ENCODE measurements around the gene HEXB. TPM values are rescaled to one million over a fixed set of nuclear protein-coding genes. Genes with fewer than 3 reads are reported as not detected.

HEXB gene
- 10 to 100 TPM; 32.5 to 52.0 (median 44.0) TPM for total RNA-seq
- 44.4 TPM for total RNA-seq (2013)
- 30.1 to 110 (median 41.9) reads per million in 29 experiments for total RNA-seq

- CTCF ChIA-PET, result interaction anchor here (0.6 to 1.0 kb wide), 4 partner anchors 12 to 82 kb away, joined by 3 to 4 read pairs (median 3); partner anchors contain the start of genes GFM2 (in 1 of the 2) and NSA2 (in 1 of the 2)
- 5% methylated on average over 61 of the region's 78 CpGs for WGBS (ENCODE audit: insufficient coverage)
- H3K27me3 Mint-ChIP-seq, result no peaks in the 10 kb centered on the region
These were observed at the start of gene HEXB for GRCh38 chr5:74684900-74685851. HEXB (plus strand) TSS chr5:74685233; CDS start chr5:74685261, 28 bp downstream.

DNA sequence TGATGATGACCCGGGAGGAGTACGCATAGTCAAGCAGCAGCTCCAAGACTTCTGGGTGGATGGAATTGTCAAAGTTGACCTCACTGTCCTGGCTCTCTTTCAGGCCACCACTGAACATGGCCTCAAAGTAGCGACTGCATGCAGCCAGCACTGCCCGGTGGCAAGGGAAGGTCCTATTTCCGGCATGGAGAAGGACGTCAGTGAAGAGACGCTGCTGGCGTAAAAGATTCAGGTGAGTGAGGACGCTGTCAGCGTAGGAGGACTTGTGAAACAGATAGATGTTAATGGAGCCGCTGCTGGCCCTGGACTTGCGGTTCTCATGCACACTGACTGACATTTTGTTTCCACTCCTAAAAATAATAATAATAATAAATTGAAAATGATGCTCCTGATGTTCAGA lies 48.9 kb upstream of the HEXB start:
- Histone ChIP-seq H3K9me3 (no peaks in the 10 kb centered on the region), H3K4me1 (ENCODE audit: control insufficient read depth in 1 of 2, extremely low read depth in 1 of 2, insufficient read depth in 2 of 2, low read length in 2 of 2) (peaks cover 32 to 36% of the 10 kb centered on the region in 2 experiments), H3K36me3 (ENCODE audit: control insufficient read depth in 2 of 2, extremely low read depth in 1 of 2, insufficient read depth in 1 of 2, low read length in 1 of 2) (peaks cover 0 to 2% of the 10 kb centered on the region in 2 donors), H3K27me3 (replicated peaks in 1 of 2; ENCODE audit: control insufficient read depth in 2 of 2, extremely low read depth in 1 of 2, insufficient read depth in 2 of 2, low read length in 1 of 2) (peaks cover 0 to 18% of the 10 kb centered on the region in 2 experiments), H3K27ac (ENCODE audit: low read length) (no peak overlapping the region), H3K4me3 (ENCODE audit: control insufficient read depth in 1 of 2, extremely low read depth in 1 of 2, low read length in 1 of 2) (no peak overlapping the region)
- peaks cover 5% of the 10 kb centered on the region for H3K36me3 Mint-ChIP-seq
- ChIA-PET CTCF (interaction anchor here in 1 of 2 donors (0.6 to 0.7 kb wide), 2 partner anchors 60 to 159 kb away, joined by 5 read pairs; no protein-coding TSS in a partner anchor), POLR2A (no interaction called here)
- peaks cover 29 to 34% (median 33%) of the 10 kb centered on the region in 3 donors for H3K4me1 Mint-ChIP-seq
- H3K4me3 Mint-ChIP-seq, result no peak overlapping the region
- no peak for DNase-seq
- H3K27ac Mint-ChIP-seq, result no peak overlapping the region
- WGBS (ENCODE audit: insufficient coverage), result 98% methylated on average over 7 of the region's 12 CpGs
- ATAC-seq (replicated peaks in 1 of 4), result no peak
- peaks cover 8 to 16% of the 10 kb centered on the region in 2 donors for H3K27me3 Mint-ChIP-seq
- no peaks in the 10 kb centered on the region for H3K9me3 Mint-ChIP-seq

More at GRCh38 chr5:74684900-74685851, at the start of gene HEXB:
- Histone ChIP-seq H3K27ac (ENCODE audit: low read length) (peak within 1 kb of the TSS; percentile 57), H3K4me1 (ENCODE audit: control insufficient read depth in 1 of 2, extremely low read depth in 1 of 2, insufficient read depth in 2 of 2, low read length in 2 of 2) (peaks cover 2 to 21% of the 10 kb centered on the region in 2 experiments), H3K9me3 (no peaks in the 10 kb centered on the region), H3K36me3 (ENCODE audit: control insufficient read depth in 2 of 2, extremely low read depth in 1 of 2, insufficient read depth in 1 of 2, low read length in 1 of 2) (peaks cover 0 to 9% of the 10 kb centered on the region in 2 donors), H3K27me3 (replicated peaks in 1 of 2; ENCODE audit: control insufficient read depth in 2 of 2, extremely low read depth in 1 of 2, insufficient read depth in 2 of 2, low read length in 1 of 2) (no peaks in the 10 kb centered on the region), H3K4me3 (ENCODE audit: control insufficient read depth in 1 of 2, extremely low read depth in 1 of 2, low read length in 1 of 2) (peak within 1 kb of the TSS; percentile 94)
- POLR2A ChIA-PET, result interaction anchor here (0.6 kb wide), 2 partner anchors 68 to 236 kb away, joined by 3 read pairs; no protein-coding TSS in a partner anchor
- peak; percentile 55 to 86 (median 72) for DNase-seq
- peaks cover 9% of the 10 kb centered on the region for H3K36me3 Mint-ChIP-seq
- no peaks in the 10 kb centered on the region for H3K9me3 Mint-ChIP-seq
- H3K4me3 Mint-ChIP-seq, result peak within 1 kb of the TSS; percentile 73 to 88 (median 82)
- H3K27ac Mint-ChIP-seq, result peak within 1 kb of the TSS; percentile 74 to 87
- ATAC-seq (replicated peaks in 1 of 4), result peak; percentile 90 to 96 (median 94)
- H3K4me1 Mint-ChIP-seq, result peaks cover 24 to 31% (median 26%) of the 10 kb centered on the region in 3 donors

DNA sequence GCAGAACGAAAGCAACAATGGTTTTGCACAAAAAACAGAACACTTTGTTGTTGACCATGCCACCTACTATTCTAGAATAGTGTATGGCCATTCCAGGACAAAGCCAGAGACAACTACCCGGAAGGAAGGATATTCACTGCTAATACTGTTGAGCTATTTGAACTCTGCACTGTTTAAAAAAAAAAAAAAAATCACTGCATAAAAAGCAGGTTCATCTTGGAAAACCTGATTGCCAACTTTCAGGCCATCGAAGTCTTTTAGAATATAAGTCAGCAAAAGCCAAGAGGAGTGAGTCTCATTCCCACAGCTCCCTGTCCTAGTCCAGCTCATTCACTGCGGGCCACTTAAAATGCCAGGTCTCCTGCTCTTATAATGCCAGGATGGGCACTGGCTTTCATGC lies 48.5 kb upstream of the HEXB start:
- no peak for ATAC-seq (replicated peaks in 1 of 4)
- H3K27ac ChIP-seq (ENCODE audit: low read length), result no peak overlapping the region
- H3K9me3 ChIP-seq, result no peaks in the 10 kb centered on the region
- Mint-ChIP-seq H3K27ac (no peak overlapping the region), H3K4me3 (no peak overlapping the region), H3K27me3 (peaks cover 8 to 16% of the 10 kb centered on the region in 2 donors), H3K4me1 (peaks cover 28 to 34% (median 32%) of the 10 kb centered on the region in 3 donors), H3K36me3 (peaks cover 5% of the 10 kb centered on the region), H3K9me3 (no peaks in the 10 kb centered on the region)
- POLR2A ChIA-PET, result interaction anchor here in 1 of 2 donors (0.6 kb wide), 1 partner anchor 769 kb away, joined by 8 read pairs; no protein-coding TSS in a partner anchor
- CTCF ChIA-PET, result interaction anchor here in 1 of 2 donors (0.6 to 0.7 kb wide), 2 partner anchors 60 to 159 kb away, joined by 5 read pairs; no protein-coding TSS in a partner anchor
- 90% methylated on average over 2 of the region's 4 CpGs for WGBS (ENCODE audit: insufficient coverage)
- H3K4me3 ChIP-seq (ENCODE audit: control insufficient read depth in 1 of 2, extremely low read depth in 1 of 2, low read length in 1 of 2), result no peak overlapping the region
- peaks cover 0 to 20% of the 10 kb centered on the region in 2 experiments for H3K27me3 ChIP-seq (replicated peaks in 1 of 2; ENCODE audit: control insufficient read depth in 2 of 2, extremely low read depth in 1 of 2, insufficient read depth in 2 of 2, low read length in 1 of 2)
- H3K4me1 ChIP-seq (ENCODE audit: control insufficient read depth in 1 of 2, extremely low read depth in 1 of 2, insufficient read depth in 2 of 2, low read length in 2 of 2), result peaks cover 30 to 37% of the 10 kb centered on the region in 2 experiments
- H3K36me3 ChIP-seq (ENCODE audit: control insufficient read depth in 2 of 2, extremely low read depth in 1 of 2, insufficient read depth in 1 of 2, low read length in 1 of 2), result peaks cover 0 to 2% of the 10 kb centered on the region in 2 donors
- no peak for DNase-seq

DNA sequence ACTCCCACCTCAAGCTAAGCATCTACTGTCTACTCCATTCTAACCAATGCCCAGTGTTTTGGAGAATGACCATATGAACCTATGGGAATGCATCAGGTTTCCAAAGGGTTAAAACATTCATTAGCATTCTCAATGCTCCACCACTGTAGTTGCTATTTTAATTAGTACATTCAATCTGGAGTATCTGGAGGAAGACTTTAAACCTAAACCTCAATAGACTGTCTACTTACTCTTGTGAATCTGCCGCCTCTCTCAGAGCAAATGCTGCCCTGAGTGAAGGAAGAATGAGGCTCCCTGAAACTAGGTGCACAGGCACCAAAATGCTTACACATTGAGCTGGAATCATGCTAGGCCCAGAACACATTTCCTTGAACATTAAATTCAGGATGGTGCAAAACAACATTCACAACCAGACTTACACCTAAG lies 46.5 kb upstream of the HEXB start:
- no peak overlapping the region for H3K27ac Mint-ChIP-seq
- no peak overlapping the region for H3K27ac ChIP-seq (ENCODE audit: low read length)
- H3K27me3 Mint-ChIP-seq, result peaks cover 8 to 16% of the 10 kb centered on the region in 2 donors
- CTCF ChIA-PET, result no interaction called here
- H3K9me3 ChIP-seq, result no peaks in the 10 kb centered on the region
- H3K4me3 ChIP-seq (ENCODE audit: control insufficient read depth in 1 of 2, extremely low read depth in 1 of 2, low read length in 1 of 2), result peak overlapping the region in 1 of 2 donors; percentile 85
- H3K4me1 Mint-ChIP-seq, result peaks cover 28 to 38% (median 31%) of the 10 kb centered on the region in 3 donors
- WGBS (ENCODE audit: insufficient coverage), result no CpG with 5 or more reads among the region's 1 CpG
- peaks cover 16 to 34% of the 10 kb centered on the region in 2 experiments for H3K4me1 ChIP-seq (ENCODE audit: control insufficient read depth in 1 of 2, extremely low read depth in 1 of 2, insufficient read depth in 2 of 2, low read length in 2 of 2)
- DNase-seq, result no peak
- H3K4me3 Mint-ChIP-seq, result peak overlapping the region; percentile 83 to 91 (median 87)
- H3K27me3 ChIP-seq (replicated peaks in 1 of 2; ENCODE audit: control insufficient read depth in 2 of 2, extremely low read depth in 1 of 2, insufficient read depth in 2 of 2, low read length in 1 of 2), result peaks cover 0 to 20% of the 10 kb centered on the region in 2 experiments
- no peaks in the 10 kb centered on the region for H3K9me3 Mint-ChIP-seq
- ATAC-seq (replicated peaks in 1 of 4), result no peak
- H3K36me3 ChIP-seq (ENCODE audit: control insufficient read depth in 2 of 2, extremely low read depth in 1 of 2, insufficient read depth in 1 of 2, low read length in 1 of 2), result peaks cover 0 to 2% of the 10 kb centered on the region in 2 donors
- peaks cover 5% of the 10 kb centered on the region for H3K36me3 Mint-ChIP-seq
- POLR2A ChIA-PET, result no interaction called here

DNA sequence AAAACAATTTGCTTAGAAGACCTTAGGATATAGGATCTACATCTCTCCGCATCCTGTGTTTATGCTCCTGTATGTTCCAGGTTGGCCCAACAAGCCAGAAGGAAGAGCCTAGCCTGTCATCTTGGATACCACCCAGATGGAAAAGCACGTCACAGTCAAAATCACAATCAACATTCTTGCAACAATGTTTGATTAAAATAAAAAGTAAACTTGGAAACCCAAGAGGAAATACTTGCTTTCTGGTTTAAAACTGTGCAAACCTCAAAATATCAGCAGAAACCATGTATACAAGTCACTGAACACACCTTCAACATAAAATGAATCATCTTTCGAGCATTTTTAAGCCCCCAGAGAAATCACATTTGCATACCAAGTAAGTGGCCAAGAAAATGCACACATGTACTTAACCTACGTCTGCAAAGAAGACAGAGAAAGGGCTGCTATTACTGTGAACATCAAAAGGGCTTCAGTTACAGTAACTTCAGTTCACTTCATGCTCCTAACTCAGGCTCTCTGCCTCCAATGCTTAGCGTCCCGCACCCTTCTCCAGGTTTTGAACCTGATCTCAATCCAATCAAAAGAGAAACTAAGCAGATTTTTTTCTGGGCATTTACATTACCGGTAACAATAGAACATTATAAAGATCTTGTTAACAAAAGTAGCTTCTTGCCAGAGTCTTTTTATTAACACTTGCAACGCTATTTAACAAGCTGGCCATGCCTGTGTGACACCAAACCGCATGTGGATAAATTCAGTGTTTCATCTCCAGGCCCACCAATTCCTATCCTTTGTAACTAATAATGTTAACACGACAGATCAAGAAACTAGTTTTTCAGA lies 45.8 kb upstream of the HEXB start:
- Mint-ChIP-seq H3K4me1 (peaks cover 28 to 38% (median 31%) of the 10 kb centered on the region in 3 donors), H3K27ac (no peak overlapping the region), H3K9me3 (no peaks in the 10 kb centered on the region), H3K4me3 (peak overlapping the region; percentile 83 to 91 (median 87)), H3K27me3 (peaks cover 8 to 16% of the 10 kb centered on the region in 2 donors), H3K36me3 (peaks cover 5% of the 10 kb centered on the region)
- WGBS (ENCODE audit: insufficient coverage), result 4% methylated on average over 6 of the region's 10 CpGs
- H3K4me3 ChIP-seq (ENCODE audit: control insufficient read depth in 1 of 2, extremely low read depth in 1 of 2, low read length in 1 of 2), result peak overlapping the region; percentile 61 to 85
- peaks cover 16 to 34% of the 10 kb centered on the region in 2 experiments for H3K4me1 ChIP-seq (ENCODE audit: control insufficient read depth in 1 of 2, extremely low read depth in 1 of 2, insufficient read depth in 2 of 2, low read length in 2 of 2)
- no peaks in the 10 kb centered on the region for H3K9me3 ChIP-seq
- ATAC-seq (replicated peaks in 1 of 4) (no peak), DNase-seq (peak in 1 of 35 experiments; percentile 22)
- no peak overlapping the region for H3K27ac ChIP-seq (ENCODE audit: low read length)
- H3K36me3 ChIP-seq (ENCODE audit: control insufficient read depth in 2 of 2, extremely low read depth in 1 of 2, insufficient read depth in 1 of 2, low read length in 1 of 2), result no peaks in the 10 kb centered on the region
- CTCF ChIA-PET, result interaction anchor here in 1 of 2 donors (1.2 to 2.0 kb wide), 5 partner anchors 8 to 192 kb away, joined by 3 to 9 read pairs (median 4); no protein-coding TSS in a partner anchor
- POLR2A ChIA-PET, result no interaction called here
- peaks cover 0 to 24% of the 10 kb centered on the region in 2 experiments for H3K27me3 ChIP-seq (replicated peaks in 1 of 2; ENCODE audit: control insufficient read depth in 2 of 2, extremely low read depth in 1 of 2, insufficient read depth in 2 of 2, low read length in 1 of 2)

Measured in T-cell (primary cell).